Epithelial cell of proximal tubule (primary cell): Measurements from ENCODE around the gene DDX51. TPM values are rescaled to one million over a fixed set of nuclear protein-coding genes. Genes with fewer than 3 reads are reported as not detected.

Experiments used
- DNase-seq: peaks from one replicate; pipeline ENCODE4 v3.0.0-alpha.2; 2011; ENCODE audit warnings: low read depth
- H3K4me3 ChIP-seq: 2 replicates; pipeline ENCODE4 v1.5.1; 2011; ENCODE audit warnings: low read depth, mild to moderate bottlenecking, low read length
- total RNA-seq: library from RNA; depleted of rRNA; stranded (reverse); fragments of >200 nt; gene quantifications from 2 replicates; pipeline ENCODE4 v1.2.3, GENCODE V29; 2015
- TF ChIP-seq, protein P1 (sequence below): conservative IDR thresholded peaks from 2 replicates; pipeline ENCODE4 v1.5.1; 2012; ENCODE audit warnings: low read depth, mild to moderate bottlenecking, low read length

The DDX51 gene
- total RNA-seq, 1 donor from 2014 or later = 18.6 TPM

DNA sequence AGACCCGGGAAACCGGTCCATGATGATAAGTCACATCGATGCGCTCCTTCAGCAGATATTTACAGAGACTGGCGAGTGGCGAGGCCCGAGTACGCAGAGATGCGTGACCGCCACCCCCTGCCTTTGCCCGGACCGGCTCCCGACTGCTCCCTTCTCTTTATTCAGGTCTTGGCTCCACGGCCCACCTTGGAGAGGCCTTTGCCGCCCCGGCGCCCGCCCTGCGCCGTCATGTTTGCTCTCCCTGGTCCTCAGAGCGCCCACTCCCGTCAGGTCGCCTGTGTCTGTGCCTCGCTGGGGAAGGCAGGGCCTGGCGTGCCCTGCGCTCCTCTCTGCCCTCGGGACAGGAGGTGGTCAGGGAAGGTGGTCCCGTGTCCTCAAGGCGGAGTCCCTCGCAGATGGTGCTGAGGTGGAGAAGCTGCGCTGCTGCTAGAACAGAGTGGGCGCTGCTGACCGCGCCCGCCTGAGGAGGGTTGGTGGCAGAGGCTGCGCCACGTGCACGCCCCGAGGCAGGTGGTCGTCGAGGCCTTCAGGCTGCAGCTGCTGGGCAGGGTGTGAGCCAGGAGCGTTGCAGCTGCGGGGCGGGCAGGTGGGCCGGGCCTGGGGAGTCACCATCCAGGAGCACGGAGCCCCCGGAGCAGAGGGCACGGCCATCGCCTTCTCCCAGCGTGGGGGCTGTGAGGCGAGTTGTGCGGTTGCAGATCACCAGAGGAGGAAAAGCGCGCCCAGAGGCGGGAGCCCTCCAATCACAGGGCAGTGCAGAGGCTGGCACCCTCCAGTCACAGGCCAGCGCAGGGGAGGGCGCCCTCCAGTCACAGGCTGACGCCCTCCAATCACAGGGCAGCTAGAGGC, 27.2 kb downstream of the DDX51 start:
- DNase-seq = no peak
- H3K4me3 ChIP-seq = no peak overlapping the region
- TF ChIP-seq, protein P1, sequence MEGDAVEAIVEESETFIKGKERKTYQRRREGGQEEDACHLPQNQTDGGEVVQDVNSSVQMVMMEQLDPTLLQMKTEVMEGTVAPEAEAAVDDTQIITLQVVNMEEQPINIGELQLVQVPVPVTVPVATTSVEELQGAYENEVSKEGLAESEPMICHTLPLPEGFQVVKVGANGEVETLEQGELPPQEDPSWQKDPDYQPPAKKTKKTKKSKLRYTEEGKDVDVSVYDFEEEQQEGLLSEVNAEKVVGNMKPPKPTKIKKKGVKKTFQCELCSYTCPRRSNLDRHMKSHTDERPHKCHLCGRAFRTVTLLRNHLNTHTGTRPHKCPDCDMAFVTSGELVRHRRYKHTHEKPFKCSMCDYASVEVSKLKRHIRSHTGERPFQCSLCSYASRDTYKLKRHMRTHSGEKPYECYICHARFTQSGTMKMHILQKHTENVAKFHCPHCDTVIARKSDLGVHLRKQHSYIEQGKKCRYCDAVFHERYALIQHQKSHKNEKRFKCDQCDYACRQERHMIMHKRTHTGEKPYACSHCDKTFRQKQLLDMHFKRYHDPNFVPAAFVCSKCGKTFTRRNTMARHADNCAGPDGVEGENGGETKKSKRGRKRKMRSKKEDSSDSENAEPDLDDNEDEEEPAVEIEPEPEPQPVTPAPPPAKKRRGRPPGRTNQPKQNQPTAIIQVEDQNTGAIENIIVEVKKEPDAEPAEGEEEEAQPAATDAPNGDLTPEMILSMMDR = no peak

DNA sequence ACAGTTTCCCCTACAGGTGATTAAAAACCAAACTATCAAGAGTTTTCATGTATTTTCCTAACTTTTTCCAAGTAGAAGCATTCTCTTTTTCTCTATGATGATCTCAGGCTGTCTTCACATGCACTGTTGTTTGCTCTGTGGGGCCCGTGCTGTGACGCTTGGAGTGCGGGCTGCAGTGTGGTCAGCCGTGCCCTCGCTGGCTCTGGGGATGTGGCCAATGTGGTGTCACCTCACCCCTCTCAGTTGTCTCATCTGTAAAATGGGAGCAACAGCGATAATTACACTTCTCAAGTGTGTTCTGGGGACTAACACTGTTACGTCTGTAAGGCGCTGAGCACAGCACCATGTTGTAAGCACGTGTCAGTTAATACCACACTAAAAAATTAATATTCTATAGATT, 28.6 kb downstream of the DDX51 start:
- no peak for DNase-seq
- TF ChIP-seq, protein P1 = no peak
- H3K4me3 ChIP-seq = no peak overlapping the region

DNA sequence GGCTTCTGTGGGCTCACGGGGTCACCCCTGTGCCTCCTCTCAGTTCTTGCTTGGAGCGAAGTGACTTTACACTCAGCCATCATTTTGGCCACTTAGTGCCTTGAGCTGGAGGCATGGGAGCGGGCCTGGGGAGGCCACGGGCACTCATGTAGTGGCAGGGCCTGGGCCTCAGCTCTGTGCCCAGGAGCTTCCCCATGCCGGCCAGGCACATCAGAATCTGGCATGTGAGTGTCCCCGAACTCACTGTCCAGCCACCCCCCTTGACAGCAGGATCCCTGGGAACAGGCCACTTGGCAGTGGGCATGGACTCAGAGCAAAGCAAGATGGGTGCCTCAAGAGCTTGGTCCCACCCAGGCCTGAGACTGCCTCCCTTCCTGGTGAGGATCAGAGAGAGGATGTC, 29.5 kb downstream of the DDX51 start:
- TF ChIP-seq, protein P1 = no peak
- no peak for DNase-seq
- H3K4me3 ChIP-seq = no peak overlapping the region

DNA sequence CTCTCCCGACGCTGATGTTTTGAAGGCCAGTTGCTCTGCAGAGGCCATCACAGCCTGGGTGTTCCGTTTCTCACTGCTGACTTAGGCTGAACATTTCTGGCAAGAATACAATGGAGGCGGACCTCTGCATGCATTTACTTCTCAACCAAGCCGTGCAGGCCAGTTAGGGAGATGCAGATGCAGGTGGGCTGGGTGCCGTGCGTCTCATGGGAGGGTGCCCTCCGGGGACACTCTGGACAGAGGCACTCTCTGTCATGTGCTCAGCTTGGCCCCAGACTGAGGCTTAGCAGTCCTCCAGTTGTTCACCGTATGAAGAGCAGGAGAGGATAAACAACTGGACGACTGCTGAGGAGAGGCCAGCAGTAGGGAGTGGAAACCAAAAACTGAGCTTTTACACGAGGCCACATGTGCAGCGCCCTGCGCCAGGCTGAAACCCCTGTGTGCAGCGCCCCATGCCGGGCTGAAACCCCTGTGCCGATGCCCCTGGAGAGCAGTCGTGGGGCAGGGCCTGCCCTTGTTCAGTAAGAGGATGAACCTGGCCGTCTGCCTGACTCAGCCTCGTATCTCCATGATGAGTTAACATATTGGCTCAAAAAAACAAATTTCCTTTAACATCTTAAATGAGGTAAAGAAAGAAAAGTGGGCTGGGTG, 32.3 kb downstream of the DDX51 start:
- TF ChIP-seq, protein P1 = no peak
- no peak overlapping the region for H3K4me3 ChIP-seq
- no peak for DNase-seq

DNA sequence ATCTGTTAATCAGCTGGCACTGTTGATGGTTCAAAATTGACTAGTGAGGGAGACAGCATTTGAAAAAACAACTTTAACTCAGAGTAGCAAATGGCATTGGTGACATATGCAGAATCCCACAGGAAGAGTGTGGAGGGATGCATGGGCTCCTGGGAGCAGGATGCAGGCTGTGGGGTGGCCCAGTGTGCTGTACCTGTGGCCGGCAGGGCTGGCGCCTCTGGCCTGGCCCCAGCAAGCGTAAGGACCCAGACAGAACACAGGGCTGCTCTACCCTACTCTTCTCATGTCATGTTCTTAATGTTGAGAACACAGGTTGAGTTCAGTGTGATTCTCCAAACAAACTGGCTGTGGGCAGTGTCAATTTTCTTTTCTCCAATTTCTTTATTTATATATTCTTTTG, 33.4 kb downstream of the DDX51 start:
- no peak overlapping the region for H3K4me3 ChIP-seq
- DNase-seq = no peak
- TF ChIP-seq, protein P1 = no peak

DNA sequence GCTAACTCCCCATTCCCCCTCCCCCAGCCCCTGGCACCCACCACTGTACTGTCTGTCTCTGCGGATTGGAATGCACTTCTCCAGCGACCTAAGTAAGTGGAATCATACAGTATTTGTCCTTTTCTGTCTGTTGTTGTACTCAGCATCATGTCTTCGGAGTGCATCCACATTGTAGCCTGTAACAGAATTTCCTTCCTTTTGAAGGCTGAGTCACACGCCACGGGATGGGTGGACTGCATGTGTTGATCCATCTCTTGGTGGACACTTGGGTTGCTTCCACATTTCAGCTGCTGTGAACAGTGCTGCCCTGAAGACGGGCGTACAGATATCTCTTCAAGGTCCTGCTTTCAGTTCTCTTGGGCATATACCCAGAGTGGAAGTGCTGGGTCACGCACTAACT, 34.4 kb downstream of the DDX51 start:
- H3K4me3 ChIP-seq = no peak overlapping the region
- TF ChIP-seq, protein P1 = no peak
- no peak for DNase-seq
